Amniotic stem cell (primary cell): ENCODE measurements around the gene ABCA3.

Experiments used
- DNase-seq: peaks from one replicate; lab custom pipeline; 2025; lab: John Stamatoyannopoulos, UW

The ABCA3 gene

DNA sequence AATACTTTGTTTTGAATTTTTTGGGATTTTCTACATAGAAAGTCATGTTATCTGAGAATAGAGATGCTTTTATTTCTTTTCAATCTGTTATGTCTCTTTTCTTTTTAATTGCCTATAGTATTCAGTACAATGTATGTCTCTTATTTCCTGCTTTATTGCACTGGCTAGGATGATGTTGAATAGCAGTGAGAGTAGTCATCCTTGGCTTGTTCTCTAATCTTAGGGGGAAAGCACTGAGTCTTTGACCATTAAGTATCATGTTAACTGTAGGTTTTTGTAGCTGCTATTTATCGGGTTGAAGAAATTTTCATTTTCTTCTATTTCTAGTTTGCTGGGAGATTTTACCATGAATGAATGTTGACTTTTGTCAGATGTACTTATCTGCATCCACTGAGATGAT, 10.0 kb upstream of the ABCA3 start:
- no peak for DNase-seq

DNA sequence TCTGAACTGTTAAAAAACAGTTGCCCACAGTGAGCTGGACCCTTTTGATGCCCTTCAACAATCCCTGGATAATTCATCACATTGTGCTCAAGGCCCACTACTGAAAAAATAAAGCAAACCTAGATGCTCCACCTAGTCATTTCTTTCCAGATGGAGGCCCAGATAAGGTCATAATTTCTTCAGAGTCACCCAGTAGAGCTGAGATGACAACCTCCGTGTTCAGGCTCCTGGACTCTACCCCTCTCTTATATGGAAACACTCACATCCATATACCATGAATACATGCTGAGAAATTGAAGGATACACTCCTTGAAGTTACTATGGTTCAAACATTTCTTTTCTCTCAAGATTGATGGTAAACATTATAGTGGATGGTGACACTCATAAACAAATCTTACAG, 2.7 kb upstream of the ABCA3 start:
- DNase-seq = no peak

DNA sequence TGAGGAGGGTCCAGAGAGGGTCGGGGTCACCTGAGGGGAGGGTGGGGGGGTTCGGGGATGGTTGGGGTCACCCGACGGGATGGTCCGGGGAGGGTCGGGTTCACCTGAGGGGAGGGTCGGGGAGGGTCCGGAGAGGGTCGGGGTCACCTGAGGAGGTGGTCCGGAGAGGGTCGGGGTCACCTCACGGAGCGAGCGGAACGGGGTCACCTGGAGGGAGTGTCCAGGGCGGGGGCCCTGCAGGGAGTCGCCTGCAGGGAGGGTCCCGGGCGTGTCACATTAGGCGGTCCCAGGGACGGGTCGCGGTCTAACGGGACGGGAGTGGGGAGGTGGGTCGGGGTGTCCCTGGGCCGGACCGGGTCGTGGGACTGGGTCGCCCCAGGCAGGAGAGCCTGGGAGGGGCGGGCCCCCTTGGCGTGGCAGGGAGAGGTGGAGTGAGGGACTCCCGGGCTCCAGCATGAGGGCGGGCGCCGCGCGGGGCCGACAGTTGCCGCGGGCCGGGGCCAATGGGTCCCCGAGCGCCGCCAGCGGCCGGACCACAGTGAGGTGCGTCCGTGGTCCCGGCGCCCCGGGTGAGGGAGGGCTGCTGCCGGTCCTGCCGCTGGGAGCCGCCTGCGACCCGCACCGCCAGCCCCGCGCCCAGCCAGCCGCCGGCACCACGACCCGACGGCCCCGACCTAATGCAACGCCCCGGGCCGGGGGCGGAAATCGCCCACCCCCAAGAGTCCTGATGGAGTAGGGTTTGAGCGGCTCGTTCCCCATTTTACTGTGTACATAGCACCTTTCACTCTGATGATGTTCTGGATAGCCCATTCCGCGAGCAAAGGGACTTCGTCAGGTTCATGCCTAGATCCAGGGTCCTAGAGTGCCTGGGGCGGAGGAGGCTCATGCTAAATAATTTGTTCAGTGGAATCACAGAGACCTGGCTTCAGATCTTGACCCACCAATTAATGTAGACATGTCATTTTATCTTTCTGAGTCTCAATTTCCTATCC, 1.2 kb upstream of the ABCA3 start:
- DNase-seq = no peak

DNA sequence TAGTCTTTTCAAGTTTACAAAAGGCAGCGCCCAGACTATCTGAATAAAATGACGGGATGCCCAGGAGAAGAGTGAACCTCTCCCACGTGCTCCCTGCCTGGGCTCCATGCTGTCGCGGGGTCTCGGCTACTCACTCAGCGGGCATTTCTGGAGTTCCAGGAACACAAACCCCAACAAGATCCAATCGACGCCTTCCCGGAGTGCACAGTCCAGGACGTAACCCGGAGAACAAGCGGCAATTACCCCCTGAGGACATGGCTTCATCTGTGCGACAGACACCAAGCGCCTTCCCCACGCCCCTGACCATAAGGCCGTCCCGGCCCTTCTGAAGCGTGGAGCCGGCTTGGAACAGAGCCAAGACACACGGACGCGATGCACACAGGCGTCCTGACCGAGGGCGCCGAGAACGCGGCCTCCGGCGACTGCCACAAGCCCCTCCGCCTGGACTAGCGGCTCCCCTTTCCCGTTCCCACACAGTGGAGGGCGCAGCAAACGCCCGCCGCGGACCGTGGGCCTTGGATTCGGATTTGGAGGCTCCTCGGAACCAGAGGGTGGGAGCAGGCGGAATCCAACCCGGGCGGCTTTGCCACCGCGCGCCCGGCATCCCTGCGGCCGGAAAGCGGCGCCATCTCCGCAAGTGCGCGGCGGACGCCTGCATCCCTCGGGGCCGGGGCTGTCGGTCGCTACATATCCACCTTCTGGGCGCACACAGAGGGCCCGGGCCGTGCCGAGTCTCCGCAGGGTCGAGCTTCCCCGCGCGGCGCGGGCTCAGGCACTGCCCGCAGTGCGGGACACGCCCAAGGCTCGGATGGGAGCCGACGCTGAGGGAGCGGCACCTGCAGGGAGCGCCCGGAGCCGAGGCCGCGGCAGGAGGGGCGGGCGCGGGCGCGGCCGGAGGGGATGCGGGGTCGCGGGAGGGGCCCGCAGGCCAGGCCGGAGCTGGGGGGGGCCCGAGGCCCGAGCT, 725 bp downstream of the ABCA3 start:
- no peak for DNase-seq

DNA sequence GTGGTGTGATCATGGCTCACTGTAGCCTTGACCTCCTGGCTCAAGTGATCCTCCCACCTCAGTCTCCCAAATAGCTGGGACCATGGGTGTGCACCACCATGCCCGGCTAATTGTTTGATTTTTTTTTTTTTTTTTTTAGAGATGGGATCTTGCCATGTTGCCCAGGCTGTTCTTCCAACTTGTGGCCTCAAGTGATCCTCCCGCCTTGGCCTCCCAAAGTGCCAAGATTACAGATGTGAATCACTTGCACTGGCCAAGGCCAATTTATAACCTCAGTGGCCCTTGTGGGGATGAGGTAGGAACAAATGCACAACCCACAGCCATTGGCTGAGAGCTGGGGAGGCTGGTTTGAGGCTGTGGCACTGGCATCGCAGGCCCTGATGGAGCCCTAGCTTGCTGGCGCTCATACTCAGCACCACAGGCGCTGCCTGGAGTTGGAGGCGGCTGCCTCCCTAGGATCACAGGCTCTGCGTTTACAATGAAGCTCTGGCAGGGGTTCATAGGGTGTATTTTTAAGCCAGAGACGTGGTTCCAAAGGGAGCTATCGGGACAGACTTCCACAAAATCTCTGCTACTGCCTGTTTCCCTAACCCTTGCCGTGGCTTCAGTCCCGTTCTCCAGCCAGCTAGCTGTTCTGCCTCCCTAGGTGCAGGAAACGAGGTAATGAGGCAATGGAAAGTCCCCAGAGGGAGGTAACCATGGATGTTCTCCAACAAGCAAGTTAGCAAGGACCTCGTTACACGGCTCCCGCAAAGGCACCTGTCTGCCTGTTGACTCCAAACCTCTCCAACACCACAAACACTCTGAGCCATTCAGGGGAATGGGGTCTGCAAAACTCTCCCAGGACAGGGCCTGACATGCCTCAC, 2.9 kb downstream of the ABCA3 start:
- no peak for DNase-seq

DNA sequence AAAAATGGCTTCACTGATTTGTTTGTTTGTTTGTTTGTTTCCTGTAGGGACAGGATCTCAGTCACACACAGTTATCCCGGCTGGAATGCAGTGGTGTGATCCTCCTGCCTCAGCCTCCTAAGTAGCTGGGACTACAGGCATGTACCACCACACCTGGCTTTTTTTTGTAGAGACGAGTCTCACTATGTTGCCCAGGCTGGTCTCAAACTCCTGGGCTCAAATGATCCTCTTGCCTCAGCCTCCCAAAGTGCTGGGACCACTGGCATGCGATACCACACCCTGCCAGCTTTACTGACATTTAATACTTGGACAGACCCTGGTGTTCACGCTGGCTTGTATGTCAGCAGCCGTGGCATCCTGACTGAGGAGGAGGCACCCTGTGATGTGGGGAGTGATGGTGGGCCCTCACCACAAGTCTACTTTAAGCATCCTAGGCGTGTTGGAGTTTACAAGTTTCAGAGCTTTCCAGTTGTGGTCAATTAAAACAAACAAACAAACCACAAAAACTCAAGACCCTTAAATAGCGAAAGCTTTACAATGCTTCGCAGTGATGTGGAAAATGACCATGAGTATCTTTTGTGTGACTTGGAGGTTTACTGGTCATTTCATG, 5.1 kb downstream of the ABCA3 start:
- DNase-seq = no peak

DNA sequence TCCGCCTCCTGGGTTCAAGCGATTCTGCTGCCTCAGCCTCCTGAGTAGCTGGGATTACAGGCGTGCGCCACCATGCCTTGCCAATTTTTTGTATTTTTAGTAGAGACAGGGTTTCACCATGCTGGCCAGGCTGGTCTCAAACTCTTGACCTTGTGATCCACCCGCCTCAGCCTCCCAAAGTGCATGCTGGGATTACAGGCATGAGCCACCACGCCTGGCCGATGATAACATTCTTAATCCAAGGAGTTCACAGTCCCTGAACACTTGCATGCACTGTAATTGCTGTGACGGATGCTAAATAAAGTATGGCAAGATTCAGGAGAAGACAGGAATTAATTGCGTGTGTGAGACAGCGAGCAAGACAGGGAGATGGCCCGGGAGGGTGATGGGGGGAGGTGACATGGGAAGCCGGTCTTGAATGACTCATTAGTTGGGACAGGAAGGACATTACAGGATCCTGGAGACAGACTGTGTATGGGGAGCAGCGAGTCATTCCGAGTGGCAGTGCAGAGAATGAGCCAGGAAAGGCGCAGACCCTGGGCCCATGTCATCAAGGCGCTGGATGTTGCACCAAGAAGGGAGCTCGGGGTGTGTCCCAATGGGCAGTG, 6.7 kb downstream of the ABCA3 start:
- DNase-seq = no peak

DNA sequence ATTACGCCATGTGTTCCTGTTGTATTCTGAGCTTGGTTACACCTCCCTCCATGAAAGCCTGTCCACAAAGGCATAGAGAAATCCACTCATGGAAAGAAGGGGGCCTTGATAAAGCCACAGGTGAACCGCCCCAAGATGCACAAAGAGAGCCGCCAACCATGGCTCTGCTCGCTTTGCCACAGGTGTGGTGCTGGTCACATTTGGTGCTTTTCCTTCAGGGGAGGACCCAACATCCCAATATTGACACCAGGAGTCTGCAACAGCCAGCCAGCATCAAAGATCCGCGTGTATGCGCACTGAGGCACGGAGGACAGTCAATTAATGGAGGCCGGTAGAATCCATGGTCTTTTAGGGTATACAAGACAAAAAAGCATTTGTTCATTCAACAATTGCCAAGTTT, 7.3 kb downstream of the ABCA3 start:
- DNase-seq = no peak

DNA sequence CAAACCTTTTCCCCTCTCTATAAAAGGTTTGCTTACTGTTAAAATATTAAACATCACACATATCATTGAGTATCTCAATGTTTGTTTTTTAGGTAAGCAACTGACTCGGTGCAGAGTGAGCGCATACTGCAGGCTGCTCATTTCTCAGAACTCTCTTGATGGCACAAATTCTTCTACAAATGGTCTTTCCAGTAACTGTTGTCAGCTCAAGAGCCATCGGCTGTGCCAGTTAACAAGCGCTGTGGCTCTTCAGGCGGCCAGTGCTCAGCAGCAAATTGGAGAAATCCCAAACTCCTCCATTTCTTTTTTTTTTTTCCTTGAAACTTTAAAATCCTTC, 8.6 kb downstream of the ABCA3 start:
- no peak for DNase-seq

DNA sequence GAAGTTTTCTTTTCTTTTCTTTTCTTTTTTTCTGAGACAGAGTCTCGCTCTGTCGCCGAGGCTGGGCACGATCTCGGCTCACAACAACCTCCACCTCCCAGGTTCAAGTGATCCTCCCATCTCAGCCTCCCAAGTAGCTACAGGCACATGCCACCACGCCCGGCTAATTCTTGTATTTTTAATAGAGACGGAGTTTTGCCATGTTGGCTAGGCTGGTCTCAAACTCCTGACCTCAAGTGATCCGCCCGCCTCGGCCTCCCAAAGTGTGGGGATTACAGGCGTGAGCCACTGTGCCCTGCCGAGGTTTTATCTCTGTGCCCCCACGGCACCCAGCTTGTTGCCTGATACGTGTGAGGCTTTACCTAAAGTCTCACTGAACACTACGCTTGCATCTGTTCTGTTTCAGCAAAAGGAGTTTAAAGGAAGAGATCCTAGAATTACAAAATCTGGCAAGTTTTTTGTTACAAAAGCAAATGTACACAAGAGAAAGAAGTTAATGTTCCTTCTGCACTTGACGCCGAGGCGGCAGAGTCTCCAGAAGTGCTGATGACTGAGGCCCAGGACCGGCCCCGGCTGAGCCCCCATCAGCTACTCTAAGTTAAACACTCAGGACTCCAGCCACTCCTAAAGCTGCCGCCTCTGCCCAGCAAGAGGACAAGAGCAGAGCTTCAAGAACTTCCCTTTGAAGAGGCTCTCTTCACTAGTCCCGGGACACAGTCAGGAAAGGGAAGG, 9.2 kb downstream of the ABCA3 start:
- DNase-seq = no peak

DNA sequence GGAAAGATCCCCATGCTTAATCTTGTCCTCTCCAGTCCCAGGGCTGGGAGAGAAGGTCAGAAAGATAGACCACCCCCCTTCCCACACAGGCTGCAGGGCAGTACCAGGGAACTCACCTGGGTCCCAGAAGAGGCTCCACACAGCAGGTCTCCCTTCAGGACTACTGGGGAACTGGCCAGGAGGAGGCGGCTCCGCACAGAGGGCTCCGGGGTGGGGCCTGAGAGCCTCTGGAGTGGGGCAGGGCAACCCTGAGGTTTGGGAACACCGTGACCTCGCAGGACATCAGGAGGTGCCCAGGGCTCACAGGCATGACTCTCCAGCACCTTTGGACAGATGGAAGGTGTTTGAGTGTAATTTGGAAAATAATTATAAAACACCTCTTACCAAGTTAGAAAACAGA, 11.0 kb downstream of the ABCA3 start:
- DNase-seq = no peak

DNA sequence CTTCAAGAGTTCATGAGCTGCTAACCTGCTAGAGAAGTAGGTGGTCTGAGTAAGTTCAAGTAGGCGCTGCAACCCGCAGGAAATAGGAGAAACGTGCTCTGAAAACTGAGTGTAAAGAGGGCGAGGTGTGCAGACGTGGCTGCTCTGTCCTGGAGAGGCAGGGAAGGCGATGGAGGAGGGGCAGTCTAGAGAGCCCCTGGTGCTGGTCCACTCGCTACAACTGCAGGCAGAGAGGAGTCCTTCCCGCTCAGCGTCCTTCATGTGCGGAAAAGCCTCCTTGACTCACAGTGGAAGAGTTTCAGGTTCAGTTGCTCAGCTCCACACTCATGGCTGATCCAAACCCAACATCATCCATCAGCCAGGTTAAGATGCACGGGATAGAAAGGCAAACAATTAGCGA, 12.1 kb downstream of the ABCA3 start:
- DNase-seq = no peak

DNA sequence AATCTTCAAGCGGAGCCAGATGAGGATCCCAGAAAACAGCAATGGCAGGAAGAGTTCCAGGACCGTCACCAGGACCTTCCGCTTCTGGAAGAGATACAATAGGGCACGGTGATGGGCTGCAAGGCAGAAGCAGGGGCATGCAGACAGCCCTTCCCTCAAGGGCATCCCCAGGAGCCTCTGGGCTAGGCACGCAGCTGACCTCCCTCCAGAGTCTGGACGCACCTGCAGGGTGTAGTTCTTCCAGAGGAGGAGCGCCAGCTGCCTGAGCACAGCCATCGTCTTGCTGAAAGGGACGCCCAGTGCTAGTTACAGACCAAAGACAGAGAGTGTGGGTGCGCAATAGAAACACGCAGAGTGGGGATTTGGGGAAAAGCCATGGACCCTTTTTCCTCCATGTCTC, 14.3 kb downstream of the ABCA3 start:
- no peak for DNase-seq

DNA sequence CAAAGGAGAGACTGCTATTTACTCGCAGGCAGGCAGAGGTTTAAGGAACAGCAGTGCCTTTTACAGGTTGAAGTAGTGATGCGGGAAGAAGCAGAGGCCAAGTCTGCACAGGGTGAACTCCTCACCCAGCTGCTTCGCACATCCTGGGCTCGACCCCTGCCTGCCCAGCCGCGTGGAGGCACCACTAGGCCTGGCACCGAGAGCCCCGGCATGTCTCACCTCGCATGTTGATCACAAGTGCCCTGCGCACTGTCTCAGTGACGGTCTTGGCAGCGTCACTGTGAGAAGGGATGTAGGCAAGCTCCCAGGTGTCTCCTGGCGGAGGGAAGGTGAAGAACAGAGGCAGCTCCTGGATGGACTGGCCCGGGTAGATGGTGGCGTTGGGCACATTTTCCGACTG, 14.7 kb downstream of the ABCA3 start:
- DNase-seq = no peak

DNA sequence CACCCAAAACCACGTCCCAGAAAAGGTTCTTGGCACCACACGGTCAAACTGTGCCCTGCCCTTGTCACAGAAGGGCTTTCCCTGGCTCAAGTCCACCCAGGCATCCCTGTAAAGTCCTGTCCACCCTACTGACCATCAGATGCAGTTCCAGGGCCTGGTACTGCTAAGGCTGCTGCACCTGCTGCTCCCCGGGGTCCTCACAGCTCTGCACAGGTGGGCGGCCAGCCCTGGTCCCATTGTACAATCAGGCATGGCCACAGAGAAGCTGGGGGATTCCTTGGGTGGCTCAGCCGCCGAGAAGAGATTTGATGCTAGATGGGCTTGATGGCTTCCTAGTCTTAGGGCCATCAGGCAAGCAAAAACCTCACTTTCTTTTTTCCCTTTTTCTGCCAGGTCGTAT, 15.3 kb downstream of the ABCA3 start:
- no peak for DNase-seq

DNA sequence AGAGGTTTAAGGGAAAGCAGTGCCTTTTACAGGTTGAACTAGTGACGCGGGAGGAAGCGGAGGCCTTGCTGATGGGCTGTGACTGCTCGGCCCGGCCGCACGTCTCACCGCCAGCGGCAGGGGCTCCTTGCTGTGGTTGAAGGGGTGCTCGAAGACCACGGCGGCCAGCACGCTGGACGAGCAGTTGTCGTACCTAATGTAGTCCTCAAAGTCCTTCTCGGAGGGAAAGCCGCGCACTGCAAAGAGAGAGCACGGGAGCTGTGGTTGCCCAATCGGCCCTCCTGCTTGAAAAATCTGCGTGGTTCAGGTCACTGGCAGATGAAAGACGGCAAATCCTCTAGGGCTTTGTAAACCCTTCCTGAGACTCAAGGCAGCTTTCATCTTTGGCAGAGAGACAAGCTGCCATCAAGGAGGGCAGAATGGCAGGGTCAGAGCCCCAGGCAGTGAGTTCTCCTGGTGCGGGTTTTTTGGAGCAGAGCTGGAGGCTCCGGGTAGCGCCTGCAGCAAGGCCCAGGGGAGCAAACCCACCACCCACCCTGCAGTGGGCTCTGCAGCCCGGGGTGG, 16.1 kb downstream of the ABCA3 start:
- no peak for DNase-seq

DNA sequence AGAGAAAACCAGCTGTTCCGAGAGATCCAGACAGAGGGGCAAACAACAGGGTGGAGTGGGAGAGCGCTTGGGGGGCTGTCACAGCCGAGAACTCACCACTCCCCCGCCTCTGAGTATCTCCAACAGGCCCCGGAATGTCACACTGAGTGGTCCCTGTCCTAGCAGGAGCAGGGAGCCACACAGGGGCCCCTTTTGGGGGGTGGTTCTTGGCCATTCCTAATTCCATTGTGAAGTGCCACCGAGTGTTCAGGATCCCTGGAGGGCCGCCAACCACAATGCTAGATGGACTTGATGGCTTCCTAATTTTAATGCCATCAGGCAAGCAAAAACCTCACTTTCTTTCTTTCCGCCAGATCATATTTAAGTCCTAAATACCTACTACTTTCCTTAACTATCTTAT, 16.8 kb downstream of the ABCA3 start:
- no peak for DNase-seq

DNA sequence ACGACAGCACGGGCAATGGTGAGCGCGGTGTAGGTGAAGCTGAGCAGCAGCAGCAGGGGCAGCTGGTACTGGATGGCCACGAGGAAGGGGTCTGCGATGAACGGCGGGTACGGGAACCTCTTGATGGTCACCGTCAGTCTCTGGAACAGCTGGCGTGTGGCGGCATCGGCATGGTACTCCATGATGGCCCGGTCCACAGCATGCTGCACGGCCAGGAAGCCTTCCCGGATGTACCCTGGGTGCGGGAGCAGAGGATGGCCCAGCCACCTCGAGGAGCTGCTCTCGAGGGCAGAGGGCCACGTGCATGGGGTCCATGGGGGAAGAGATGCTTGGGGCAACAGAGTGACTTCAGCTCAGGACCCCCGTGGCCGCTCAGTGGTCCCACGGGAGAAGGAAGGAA, 20.9 kb downstream of the ABCA3 start:
- DNase-seq = no peak

DNA sequence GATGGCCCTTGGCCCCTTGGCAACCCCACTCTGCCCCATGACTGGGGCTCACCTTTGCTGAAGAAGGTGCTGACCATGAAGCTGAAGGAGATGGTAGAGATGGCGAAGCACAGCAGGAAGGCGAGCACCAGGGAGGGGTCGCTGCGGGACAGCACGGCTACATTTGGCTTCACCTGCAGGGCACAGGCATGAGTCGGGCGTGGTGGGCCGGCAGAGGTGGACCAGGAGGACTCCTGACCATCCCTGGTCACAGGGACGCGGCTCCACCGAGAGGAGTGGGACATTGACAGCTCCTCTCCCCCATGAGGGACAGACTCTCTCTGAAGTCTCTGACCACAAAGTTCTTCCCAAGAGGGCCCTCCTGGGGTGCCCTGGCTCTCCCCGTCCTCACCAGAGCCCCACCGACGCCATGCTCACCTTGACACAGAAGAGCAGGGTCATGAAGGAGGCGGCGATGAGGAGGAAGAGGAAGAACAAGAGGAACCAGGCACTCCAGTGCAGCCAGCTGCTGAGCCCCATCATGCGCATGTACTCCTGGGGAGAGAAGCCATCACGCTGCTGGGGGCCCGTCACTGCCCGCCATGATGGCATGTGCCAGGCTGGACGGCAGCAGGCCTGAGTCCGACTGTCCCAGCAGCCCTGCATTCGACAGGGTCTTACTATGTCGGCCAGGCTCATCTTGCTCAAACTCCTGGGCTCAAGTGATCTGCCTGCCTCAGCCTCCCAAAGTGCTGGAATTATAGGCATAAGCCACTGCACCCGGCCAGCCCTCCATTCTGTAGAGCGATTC, 23.1 kb downstream of the ABCA3 start:
- no peak for DNase-seq
